Fibroblast of villous mesenchyme (primary cell): ENCODE results near the gene BPIFA2. TPM values are rescaled to one million over a fixed set of nuclear protein-coding genes. Genes with fewer than 3 reads are reported as not detected.

ENCODE experiments used
- DNase-seq: peaks from one replicate; pipeline ENCODE4 v3.0.0-alpha.2; 2010; ENCODE audit warnings: low read depth
- H3K4me3 ChIP-seq: 2 replicates; pipeline ENCODE4 v1.5.1; 2011; ENCODE audit warnings: low read depth, mild to moderate bottlenecking, low read length
- total RNA-seq: library from RNA; depleted of rRNA; stranded (reverse); fragments of >200 nt; gene quantifications from 2 replicates; pipeline ENCODE4 v1.2.3, GENCODE V29; 2012
- TF ChIP-seq, protein P1 (sequence below): IDR thresholded peaks from 2 replicates; pipeline ENCODE4 v1.5.1; 2012; ENCODE audit warnings: low read depth, mild to moderate bottlenecking, low read length; ENCODE audit not compliant: insufficient read depth

Gene BPIFA2
- total RNA-seq, 1 donor = not detected

DNA sequence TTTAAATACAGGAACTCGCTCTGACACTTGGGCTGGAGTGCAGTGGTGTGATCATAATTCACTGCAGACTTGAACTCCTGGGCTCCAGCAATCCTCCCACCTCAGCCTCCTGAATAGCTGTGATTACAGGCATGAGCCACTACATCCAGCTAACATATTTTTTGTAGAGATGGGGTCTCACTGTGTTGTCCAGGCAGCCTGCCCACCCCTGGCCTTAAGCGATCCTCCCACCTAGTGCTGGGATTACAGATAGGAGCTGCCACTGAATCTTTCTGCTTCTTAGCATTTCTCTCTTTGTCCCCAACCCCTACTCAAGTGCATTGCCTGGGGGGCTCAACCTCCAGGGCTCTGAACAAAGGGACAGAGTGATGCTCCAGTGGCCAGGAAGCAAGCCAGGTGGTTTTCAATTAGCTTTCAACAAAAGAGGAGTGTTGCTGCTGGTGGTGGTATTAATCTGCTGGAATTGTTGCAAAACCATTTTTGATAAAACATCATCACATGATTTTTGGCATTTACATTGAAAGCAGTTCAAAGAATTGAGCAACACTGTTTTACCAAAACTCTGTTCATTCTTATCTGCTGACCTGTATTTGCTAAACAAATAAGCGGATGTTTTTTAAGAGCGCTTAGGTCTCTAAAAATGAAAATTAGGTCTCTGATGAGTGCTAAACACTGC, 40.4 kb upstream of the BPIFA2 start:
- no peak for DNase-seq
- TF ChIP-seq, protein P1, sequence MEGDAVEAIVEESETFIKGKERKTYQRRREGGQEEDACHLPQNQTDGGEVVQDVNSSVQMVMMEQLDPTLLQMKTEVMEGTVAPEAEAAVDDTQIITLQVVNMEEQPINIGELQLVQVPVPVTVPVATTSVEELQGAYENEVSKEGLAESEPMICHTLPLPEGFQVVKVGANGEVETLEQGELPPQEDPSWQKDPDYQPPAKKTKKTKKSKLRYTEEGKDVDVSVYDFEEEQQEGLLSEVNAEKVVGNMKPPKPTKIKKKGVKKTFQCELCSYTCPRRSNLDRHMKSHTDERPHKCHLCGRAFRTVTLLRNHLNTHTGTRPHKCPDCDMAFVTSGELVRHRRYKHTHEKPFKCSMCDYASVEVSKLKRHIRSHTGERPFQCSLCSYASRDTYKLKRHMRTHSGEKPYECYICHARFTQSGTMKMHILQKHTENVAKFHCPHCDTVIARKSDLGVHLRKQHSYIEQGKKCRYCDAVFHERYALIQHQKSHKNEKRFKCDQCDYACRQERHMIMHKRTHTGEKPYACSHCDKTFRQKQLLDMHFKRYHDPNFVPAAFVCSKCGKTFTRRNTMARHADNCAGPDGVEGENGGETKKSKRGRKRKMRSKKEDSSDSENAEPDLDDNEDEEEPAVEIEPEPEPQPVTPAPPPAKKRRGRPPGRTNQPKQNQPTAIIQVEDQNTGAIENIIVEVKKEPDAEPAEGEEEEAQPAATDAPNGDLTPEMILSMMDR = no peak
- H3K4me3 ChIP-seq = no peak overlapping the region

DNA sequence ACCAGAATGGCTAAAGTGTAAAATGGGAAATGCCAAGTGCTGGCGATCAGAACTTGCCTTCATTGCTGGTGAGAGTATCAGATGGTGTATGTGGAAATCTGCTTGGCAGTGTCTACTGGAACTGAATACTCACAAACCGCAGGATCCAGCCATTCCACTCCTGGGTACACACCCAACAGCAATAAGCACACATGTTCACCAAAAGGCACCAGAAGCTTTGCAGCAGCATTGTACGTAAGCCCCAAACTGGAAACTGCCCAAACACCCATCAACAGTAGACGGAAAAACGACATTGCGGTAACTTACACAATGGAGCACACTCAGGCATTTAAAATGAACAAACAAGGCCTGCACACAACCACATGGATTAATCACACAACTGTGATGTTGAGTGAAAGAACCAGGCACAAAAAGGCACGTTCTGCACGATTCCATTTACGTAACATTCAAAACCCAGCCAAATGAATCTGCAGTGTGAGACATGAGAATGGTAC, 37.3 kb upstream of the BPIFA2 start:
- no peak overlapping the region for H3K4me3 ChIP-seq
- TF ChIP-seq, protein P1 = no peak
- no peak for DNase-seq

DNA sequence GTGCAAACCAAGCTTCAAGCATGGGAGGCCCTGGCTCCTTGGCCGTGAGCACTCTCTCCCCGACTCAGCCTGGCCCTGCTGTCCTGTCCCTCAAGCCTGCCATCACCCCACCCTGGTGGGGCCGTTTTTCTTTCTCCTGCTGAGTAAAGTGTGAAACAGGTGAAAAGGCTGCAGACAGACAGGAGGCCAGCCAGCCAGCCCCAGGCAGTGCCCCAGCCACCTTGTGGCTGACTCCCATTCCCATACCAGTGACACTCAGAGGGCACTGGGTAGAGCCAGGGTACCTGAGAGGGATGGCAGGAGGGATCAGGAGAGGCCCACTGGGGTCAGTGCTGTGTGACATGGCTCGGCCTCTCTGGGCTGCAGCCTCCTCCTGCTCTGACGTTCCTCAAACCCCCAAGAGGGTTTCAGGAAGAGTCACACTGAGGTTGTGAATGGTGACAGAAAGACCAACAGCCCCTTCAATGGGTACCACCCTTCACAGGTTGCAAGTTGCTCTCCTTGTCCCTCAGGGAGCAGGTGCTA, 35.9 kb upstream of the BPIFA2 start:
- DNase-seq = no peak
- TF ChIP-seq, protein P1 = no peak

DNA sequence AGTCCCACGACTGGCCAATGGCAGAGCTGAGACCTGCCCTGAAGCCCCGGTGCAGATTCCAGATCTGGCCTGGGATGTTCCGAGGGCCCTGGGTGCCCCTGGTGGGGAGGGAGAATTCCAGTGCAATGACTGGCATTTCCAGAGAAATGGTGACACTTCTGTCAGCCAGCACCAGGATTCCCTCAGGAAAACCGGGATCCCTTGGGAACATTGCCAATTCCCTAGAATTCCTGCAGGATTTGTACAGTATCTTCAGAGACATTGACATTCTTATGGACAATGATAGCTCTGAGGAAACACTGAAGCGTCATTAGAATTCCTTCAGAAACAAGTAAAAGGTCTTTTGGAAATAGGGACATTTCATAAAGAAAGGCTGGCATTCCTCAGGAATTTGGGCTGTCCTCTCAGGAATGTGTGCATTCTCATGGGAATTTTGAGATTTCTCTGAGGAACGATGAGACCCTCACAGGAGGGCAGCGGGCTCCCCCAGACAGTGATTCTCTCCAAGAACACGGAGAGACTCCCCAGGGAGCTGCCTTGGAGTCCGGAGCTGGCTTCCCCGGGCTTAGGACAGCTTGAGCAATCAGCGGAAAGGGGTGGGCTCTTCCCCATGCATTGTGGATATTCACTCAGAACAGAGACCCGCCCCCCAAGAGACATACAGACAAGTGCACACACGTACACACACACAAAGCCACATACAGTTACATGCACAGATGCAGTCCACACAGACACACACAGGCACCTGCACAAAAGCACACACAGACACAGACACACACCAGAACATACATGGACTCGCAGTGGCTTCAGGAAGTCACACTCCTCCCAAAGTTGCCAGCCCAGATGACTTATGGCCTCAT, 35.2 kb upstream of the BPIFA2 start:
- H3K4me3 ChIP-seq = no peak overlapping the region
- TF ChIP-seq, protein P1 = no peak
- no peak for DNase-seq

More for the DNA sequence above, 35.9 kb upstream of the BPIFA2 start:
- H3K4me3 ChIP-seq = no peak overlapping the region

DNA sequence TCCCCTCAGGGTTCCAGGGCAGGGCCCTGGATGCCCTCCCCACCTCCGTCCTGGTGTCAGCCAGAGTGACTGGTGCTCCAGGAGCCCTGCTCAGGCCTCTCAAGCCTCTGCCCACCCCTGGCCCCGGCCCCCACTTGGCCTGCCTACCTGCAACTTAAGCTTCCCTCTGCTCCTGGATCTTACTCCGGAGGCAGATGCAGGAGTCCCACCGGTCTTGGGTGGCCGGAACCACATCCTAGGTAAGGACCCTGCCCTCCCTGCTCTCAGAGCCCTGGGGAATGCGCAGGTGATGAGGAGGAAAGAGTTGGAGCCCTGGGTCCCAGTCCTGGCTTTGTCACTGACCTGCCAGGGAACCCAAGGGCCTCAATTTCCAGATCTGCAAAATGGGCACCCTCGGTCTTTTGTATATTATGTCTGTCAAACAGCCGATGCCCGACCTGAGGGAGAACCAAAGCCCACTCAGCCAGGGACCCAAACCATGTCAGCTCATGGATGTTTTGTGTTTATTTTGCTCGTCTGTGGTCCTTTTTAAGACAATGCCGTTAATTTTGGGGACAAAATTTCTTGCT, 34.5 kb upstream of the BPIFA2 start:
- DNase-seq = no peak
- TF ChIP-seq, protein P1 = no peak
- H3K4me3 ChIP-seq = no peak overlapping the region

DNA sequence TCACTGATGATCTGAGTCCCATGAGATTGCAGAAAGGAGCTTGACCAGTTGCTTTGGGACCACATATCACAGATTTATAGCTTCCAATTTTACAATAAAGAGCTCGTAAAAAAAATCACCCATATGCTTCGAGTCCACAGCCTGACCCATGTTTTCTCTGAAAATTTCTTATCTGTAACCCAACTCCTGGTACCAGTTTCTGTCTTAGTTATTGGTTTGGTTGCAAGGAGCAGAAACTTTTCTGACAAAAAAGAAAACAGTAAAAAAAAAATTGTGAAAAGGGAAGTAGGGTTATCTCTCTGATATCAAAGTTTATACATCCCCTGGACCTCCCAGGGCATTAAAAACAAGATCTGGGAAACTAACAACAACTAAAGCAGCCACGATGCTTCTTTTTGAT, 30.8 kb upstream of the BPIFA2 start:
- TF ChIP-seq, protein P1 = no peak
- DNase-seq = no peak
- H3K4me3 ChIP-seq = no peak overlapping the region
